ENCODE data around the gene COL4A3.

Gene COL4A3

DNA sequence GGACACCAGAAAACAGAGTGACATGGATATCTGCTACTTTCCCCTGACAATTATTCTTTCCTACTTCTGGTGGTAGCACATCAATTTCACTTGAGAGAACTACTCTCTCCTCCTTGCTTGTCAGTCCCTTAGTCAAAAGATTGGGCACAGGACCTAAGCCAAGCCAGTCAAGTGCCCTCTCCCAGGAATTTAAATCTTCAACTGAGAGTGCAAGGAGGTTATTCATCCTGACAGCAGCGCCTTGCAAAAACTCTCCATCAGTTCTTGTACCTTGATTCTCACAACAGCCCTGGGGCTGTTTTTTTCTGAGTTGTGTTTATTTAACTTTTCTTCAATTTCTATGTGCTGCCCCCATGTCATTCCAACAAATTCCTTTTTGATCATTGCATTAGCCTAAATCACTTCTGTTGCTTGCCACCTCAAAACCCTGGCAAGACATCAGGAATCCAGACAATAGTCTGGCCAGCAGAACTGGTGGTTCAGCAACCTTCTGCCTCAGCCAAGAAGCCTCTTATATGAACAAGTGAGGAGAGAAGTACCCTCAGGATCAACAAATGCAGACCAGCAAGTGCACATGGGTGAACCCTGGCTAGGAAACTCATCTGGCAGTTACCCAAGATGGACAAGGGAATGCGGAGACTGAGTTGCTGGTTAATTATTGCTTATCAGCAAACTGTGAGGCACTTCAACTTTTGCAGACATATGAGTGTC lies 19.4 kb downstream of the COL4A3 start:
- Histone ChIP-seq H3K4me1 (ENCODE audit: insufficient read depth, low read length) (peaks cover 24% of the 10 kb centered on the region), H3K36me3 (ENCODE audit: insufficient read depth, low read length) (no peaks in the 10 kb centered on the region), H3K4me3 (ENCODE audit: low read length) (no peak overlapping the region), H3K27ac (ENCODE audit: low read depth, low read length) (no peak overlapping the region), H3K9ac (ENCODE audit: low read depth, low read length) (no peak overlapping the region), H3K27me3 (ENCODE audit: insufficient read depth, low read length) (no peaks in the 10 kb centered on the region), H3K9me3 (ENCODE audit: insufficient read depth, low read depth, low read length) (no peaks in the 10 kb centered on the region)
- whole genome bisulfite sequencing, result 85% methylated on average over 2 of the region's 2 CpGs

DNA sequence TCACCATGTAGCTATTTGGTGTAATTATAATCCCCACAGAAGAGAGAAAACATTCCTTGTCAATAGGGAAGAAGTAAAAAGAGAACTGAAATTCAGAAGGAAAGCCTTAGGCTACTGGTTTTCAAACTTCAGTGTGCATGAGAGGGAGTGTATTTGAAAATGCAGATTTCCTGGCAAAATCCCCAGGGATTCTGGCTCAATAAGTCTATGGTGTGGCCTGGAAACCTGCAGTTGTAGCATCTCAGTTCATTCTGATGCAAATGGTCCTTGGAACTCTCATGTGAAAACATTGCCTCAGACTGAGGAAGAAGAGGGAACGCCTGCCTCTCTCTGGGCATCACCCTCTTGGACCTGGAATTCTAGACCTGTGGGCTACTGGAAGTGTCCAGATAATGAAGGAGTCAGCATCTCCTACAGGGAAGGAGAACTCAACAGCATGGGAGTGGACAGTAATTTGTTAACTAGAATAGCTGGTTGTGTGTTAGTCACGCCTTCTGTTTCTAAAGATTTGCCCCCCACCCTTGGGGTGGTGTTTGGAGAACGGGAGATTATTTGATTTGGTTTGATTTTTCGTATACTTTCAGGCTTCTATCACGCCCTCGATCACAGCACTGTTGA lies 21.3 kb downstream of the COL4A3 start:
- Histone ChIP-seq H3K9me3 (ENCODE audit: insufficient read depth, low read depth, low read length) (no peaks in the 10 kb centered on the region), H3K27me3 (ENCODE audit: insufficient read depth, low read length) (no peaks in the 10 kb centered on the region), H3K4me3 (ENCODE audit: low read length) (no peak overlapping the region), H3K36me3 (ENCODE audit: insufficient read depth, low read length) (no peaks in the 10 kb centered on the region), H3K27ac (ENCODE audit: low read depth, low read length) (no peak overlapping the region), H3K9ac (ENCODE audit: low read depth, low read length) (no peak overlapping the region), H3K4me1 (ENCODE audit: insufficient read depth, low read length) (peaks cover 25% of the 10 kb centered on the region)
- 88% methylated on average over 6 of the region's 6 CpGs for WGBS

DNA sequence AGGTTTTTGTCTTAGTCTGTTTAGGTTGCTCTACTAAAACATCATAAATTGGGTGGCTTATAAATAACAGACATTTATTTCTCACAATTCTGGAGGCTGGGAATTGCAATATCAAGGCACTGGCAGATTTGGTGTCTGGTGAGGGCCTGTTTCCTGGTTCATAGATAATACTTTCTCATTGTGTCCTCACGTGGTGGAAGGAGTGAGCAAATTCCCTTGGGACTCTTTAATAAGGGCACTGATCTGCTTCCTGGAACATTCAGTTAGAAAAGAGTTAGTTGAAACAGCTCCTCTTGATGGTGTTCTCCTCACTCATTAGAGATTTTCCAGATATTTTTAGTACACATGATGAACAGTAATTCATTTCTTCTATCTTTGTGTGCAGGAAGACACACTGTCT lies 22.3 kb downstream of the COL4A3 start:
- Histone ChIP-seq H3K9ac (ENCODE audit: low read depth, low read length) (no peak overlapping the region), H3K27ac (ENCODE audit: low read depth, low read length) (no peak overlapping the region), H3K4me1 (ENCODE audit: insufficient read depth, low read length) (peaks cover 33% of the 10 kb centered on the region), H3K9me3 (ENCODE audit: insufficient read depth, low read depth, low read length) (no peaks in the 10 kb centered on the region), H3K27me3 (ENCODE audit: insufficient read depth, low read length) (no peaks in the 10 kb centered on the region), H3K36me3 (ENCODE audit: insufficient read depth, low read length) (no peaks in the 10 kb centered on the region), H3K4me3 (ENCODE audit: low read length) (no peak overlapping the region)
- WGBS, result 96% methylated on average over 1 of the region's 1 CpG

DNA sequence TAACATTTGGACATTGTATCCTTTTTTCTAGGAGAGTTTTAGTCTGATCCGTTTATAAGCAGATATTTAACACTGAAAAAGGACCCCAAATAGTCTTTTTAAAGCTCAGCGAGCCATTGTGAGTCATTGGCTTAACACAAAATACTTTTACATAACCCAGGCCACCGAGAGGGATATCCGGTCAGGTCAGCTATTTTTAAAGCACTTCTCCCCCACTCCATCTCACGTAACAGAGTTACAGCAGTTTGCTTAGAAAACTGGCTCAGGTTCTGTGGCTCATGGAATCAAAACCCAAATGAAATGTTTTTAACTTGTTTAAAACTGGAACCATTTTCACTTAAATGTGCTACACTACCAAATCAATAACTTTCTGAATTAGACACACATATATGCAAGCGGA lies 23.9 kb downstream of the COL4A3 start:
- H3K36me3 ChIP-seq (ENCODE audit: insufficient read depth, low read length), result no peaks in the 10 kb centered on the region
- H3K4me3 ChIP-seq (ENCODE audit: low read length), result no peak overlapping the region
- H3K27ac ChIP-seq (ENCODE audit: low read depth, low read length), result peak overlapping the region; percentile 23; the same call in 1 of the 2 replicates
- peaks cover 35% of the 10 kb centered on the region for H3K4me1 ChIP-seq (ENCODE audit: insufficient read depth, low read length)
- H3K27me3 ChIP-seq (ENCODE audit: insufficient read depth, low read length), result no peaks in the 10 kb centered on the region
- H3K9ac ChIP-seq (ENCODE audit: low read depth, low read length), result no peak overlapping the region
- H3K9me3 ChIP-seq (ENCODE audit: insufficient read depth, low read depth, low read length), result no peaks in the 10 kb centered on the region
- 32% methylated on average over 5 of the region's 6 CpGs for WGBS

DNA sequence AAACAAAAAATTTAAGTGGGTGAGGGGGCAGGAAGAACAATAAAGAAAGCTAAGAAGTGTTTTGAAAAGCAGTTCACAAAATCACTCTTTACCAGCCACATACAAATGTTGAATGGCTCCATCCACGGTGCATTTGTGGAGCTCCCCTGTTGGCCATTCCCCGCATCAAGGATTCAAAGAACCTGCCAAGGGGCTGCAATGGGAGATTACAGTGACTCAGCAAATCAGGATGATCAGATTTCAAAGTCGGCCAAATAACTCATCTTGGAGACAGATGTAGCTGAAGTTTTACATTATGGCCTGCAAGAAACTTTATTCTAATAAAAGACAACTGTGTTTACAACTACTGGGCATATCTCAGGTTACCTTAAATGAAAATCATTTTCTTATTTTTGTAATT lies 26.9 kb downstream of the COL4A3 start:
- peaks cover 23% of the 10 kb centered on the region for H3K4me1 ChIP-seq (ENCODE audit: insufficient read depth, low read length)
- whole genome bisulfite sequencing, result 63% methylated on average over 3 of the region's 3 CpGs
- no peaks in the 10 kb centered on the region for H3K27me3 ChIP-seq (ENCODE audit: insufficient read depth, low read length)
- no peak overlapping the region for H3K4me3 ChIP-seq (ENCODE audit: low read length)
- no peaks in the 10 kb centered on the region for H3K9me3 ChIP-seq (ENCODE audit: insufficient read depth, low read depth, low read length)
- 0 out of 2 replicates have a peak overlapping the region, but pooled peaks have one; percentile 3 for H3K27ac ChIP-seq (ENCODE audit: low read depth, low read length)
- H3K9ac ChIP-seq (ENCODE audit: low read depth, low read length), result no peak overlapping the region
- no peaks in the 10 kb centered on the region for H3K36me3 ChIP-seq (ENCODE audit: insufficient read depth, low read length)

DNA sequence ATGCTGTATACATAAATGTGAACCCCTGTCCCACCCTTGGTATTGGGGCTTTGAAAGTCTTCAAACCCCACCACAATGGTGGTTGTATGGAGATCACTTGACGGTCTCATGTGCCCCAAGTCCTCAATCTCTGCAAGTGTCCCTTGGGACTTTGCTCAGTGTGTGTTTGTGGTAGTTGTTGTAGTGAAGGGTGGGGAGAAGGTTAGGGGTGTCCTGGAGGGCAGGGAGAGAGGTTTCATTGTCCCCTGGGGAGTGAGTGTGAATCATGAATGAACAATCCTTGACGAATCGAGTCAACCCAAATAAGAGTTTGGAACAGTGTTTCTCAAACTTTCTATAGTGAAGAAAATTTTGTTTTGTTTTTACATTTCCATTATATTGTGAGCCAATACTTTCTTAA lies 28.1 kb downstream of the COL4A3 start:
- Histone ChIP-seq H3K27me3 (ENCODE audit: insufficient read depth, low read length) (no peaks in the 10 kb centered on the region), H3K4me1 (ENCODE audit: insufficient read depth, low read length) (peaks cover 22% of the 10 kb centered on the region), H3K4me3 (ENCODE audit: low read length) (no peak overlapping the region), H3K36me3 (ENCODE audit: insufficient read depth, low read length) (no peaks in the 10 kb centered on the region), H3K9me3 (ENCODE audit: insufficient read depth, low read depth, low read length) (0 out of 2 replicates have a peak, but pooled peaks cover 4% of the 10 kb centered on the region), H3K9ac (ENCODE audit: low read depth, low read length) (no peak overlapping the region), H3K27ac (ENCODE audit: low read depth, low read length) (no peak overlapping the region)
- WGBS, result 93% methylated on average over 3 of the region's 3 CpGs

DNA sequence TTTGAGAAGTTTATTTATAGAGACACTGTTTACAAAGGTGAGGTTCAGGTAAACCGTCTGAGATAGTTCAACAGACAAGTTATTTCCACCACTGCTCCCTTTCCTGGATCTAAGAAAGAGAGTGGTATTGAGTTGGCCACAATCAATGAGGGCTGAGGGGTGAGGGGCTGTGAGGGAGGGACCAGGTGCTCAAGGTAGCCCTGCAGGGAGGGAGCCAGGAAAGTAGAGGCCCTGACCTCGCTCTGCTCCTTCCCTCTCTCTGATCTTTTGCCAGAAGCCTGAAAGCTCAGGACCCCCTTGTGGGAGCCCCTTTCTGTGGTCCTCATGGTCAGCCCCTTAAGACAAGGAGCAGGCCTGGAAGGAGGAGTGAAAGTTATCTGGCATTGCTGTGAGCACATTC lies 29.8 kb downstream of the COL4A3 start:
- no peaks in the 10 kb centered on the region for H3K27me3 ChIP-seq (ENCODE audit: insufficient read depth, low read length)
- 0 out of 2 replicates have a peak, but pooled peaks cover 4% of the 10 kb centered on the region for H3K9me3 ChIP-seq (ENCODE audit: insufficient read depth, low read depth, low read length)
- H3K4me3 ChIP-seq (ENCODE audit: low read length), result no peak overlapping the region
- peaks cover 10% of the 10 kb centered on the region for H3K4me1 ChIP-seq (ENCODE audit: insufficient read depth, low read length)
- WGBS, result 80% methylated on average over 2 of the region's 2 CpGs
- H3K36me3 ChIP-seq (ENCODE audit: insufficient read depth, low read length), result no peaks in the 10 kb centered on the region
- no peak overlapping the region for H3K9ac ChIP-seq (ENCODE audit: low read depth, low read length)
- no peak overlapping the region for H3K27ac ChIP-seq (ENCODE audit: low read depth, low read length)

DNA sequence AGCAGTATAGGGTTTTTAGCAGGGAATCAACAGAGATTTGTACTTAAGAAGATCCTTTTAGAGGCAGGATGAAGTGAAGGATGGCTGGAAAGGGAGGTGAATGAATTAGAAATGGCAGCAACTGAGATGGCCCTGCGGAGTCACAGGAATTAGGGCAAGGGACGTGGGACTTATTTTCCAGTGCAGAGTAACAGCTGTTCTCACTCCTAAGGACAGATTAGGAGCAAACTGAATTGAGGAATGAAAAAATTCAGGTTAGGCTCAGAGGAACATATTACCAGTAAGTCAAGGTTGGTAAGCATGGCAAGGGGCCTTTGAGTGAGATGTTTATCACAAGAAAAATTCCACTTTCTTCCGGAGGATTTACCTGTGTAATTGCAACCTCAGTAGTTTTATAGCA lies 34.4 kb downstream of the COL4A3 start:
- Histone ChIP-seq H3K9me3 (ENCODE audit: insufficient read depth, low read depth, low read length) (0 out of 2 replicates have a peak, but pooled peaks cover 4% of the 10 kb centered on the region), H3K4me1 (ENCODE audit: insufficient read depth, low read length) (no peaks in the 10 kb centered on the region), H3K9ac (ENCODE audit: low read depth, low read length) (no peak overlapping the region), H3K4me3 (ENCODE audit: low read length) (no peak overlapping the region), H3K27me3 (ENCODE audit: insufficient read depth, low read length) (no peaks in the 10 kb centered on the region), H3K27ac (ENCODE audit: low read depth, low read length) (no peak overlapping the region), H3K36me3 (ENCODE audit: insufficient read depth, low read length) (no peaks in the 10 kb centered on the region)
- WGBS, result 92% methylated on average over 3 of the region's 3 CpGs

DNA sequence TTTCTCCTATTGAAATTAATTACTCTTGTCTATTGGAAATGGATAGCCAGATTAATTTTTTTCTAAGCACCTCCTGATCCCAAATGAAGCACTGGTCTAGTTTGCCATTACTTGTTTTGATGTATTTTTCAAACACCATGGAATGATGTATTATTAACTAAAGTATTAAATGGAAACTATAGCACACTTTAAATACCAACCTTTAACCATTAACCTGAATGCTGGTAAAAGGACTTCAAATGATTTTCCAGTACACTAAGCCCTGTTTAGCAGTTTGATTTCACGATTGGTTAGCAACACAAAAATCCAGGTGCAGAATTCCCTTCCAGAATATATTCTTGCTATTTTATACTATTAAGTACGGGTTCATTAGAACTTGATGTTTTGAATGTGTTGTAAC lies 37.3 kb downstream of the COL4A3 start:
- Histone ChIP-seq H3K4me1 (ENCODE audit: insufficient read depth, low read length) (no peaks in the 10 kb centered on the region), H3K27me3 (ENCODE audit: insufficient read depth, low read length) (peaks cover 7% of the 10 kb centered on the region), H3K9me3 (ENCODE audit: insufficient read depth, low read depth, low read length) (0 out of 2 replicates have a peak, but pooled peaks cover 1% of the 10 kb centered on the region), H3K4me3 (ENCODE audit: low read length) (no peak overlapping the region), H3K9ac (ENCODE audit: low read depth, low read length) (no peak overlapping the region), H3K27ac (ENCODE audit: low read depth, low read length) (no peak overlapping the region), H3K36me3 (ENCODE audit: insufficient read depth, low read length) (no peaks in the 10 kb centered on the region)
- WGBS, result 75% methylated on average over 2 of the region's 2 CpGs

DNA sequence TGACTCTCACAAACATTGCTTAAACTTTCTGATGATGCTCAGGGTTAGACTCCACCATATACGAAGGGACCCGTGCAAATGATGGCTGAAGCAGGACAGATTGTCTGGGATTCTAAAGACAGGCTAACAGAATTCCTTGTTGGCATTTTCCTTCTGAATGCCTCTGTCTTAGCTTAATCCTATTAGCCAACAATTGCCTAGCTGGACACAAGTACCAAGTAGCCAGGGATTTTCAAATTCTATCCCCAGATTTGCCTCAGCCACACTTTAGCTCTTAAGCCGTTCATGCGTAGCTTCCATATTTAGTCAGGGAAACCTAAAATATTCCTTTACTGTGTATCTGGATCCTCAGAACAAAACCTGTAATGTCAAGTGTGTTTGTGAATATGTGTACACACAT lies 40.0 kb downstream of the COL4A3 start:
- Histone ChIP-seq H3K36me3 (ENCODE audit: insufficient read depth, low read length) (no peaks in the 10 kb centered on the region), H3K27ac (ENCODE audit: low read depth, low read length) (no peak overlapping the region), H3K4me1 (ENCODE audit: insufficient read depth, low read length) (peaks cover 14% of the 10 kb centered on the region; the same call in 1 of the 2 replicates), H3K27me3 (ENCODE audit: insufficient read depth, low read length) (peaks cover 30% of the 10 kb centered on the region), H3K9me3 (ENCODE audit: insufficient read depth, low read depth, low read length) (no peaks in the 10 kb centered on the region), H3K9ac (ENCODE audit: low read depth, low read length) (no peak overlapping the region), H3K4me3 (ENCODE audit: low read length) (no peak overlapping the region)
- 97% methylated on average over 4 of the region's 4 CpGs for WGBS

DNA sequence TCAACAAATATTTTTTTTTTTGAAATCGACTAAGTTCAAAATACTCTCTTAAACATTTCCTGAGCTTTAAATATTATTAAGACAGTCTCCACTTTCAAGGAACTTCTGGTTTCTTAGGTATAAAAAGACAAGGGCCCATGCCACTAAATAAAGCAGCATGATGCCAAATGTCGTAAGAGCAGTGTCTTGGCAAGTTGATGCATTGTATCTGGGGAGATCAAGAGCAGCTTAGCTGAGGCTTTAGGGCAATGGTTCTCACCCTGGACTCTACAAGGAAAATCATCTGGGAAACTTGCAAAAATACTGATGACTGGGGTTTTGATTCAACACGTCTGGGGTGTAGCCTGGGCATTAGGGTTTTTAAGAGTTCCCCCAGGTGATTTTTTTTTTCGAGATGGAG lies 41.3 kb downstream of the COL4A3 start:
- H3K27ac ChIP-seq (ENCODE audit: low read depth, low read length), result no peak overlapping the region
- H3K27me3 ChIP-seq (ENCODE audit: insufficient read depth, low read length), result peaks cover 34% of the 10 kb centered on the region
- H3K4me1 ChIP-seq (ENCODE audit: insufficient read depth, low read length), result peaks cover 14% of the 10 kb centered on the region; the same call in 1 of the 2 replicates
- 89% methylated on average over 4 of the region's 4 CpGs for WGBS
- no peaks in the 10 kb centered on the region for H3K36me3 ChIP-seq (ENCODE audit: insufficient read depth, low read length)
- no peak overlapping the region for H3K9ac ChIP-seq (ENCODE audit: low read depth, low read length)
- H3K9me3 ChIP-seq (ENCODE audit: insufficient read depth, low read depth, low read length), result no peaks in the 10 kb centered on the region
- H3K4me3 ChIP-seq (ENCODE audit: low read length), result no peak overlapping the region

All from HUES64 (cell line).